Endodermal cell (in vitro differentiated cells): ENCODE results near the gene SGMS2. TPM values are rescaled to one million over a fixed set of nuclear protein-coding genes. Genes with fewer than 3 reads are reported as not detected.

ENCODE experiments used
- DNase-seq: peaks from one replicate; pipeline ENCODE4 v3.0.0-alpha.2; 2017
- H3K27ac ChIP-seq: 2 replicates; pipeline ENCODE4 v1.5.1; 2013; ENCODE audit warnings: mild to moderate bottlenecking, low read depth, low read length, moderate library complexity
- H3K27me3 ChIP-seq: 2 replicates; pipeline ENCODE4 v1.6.1; 2013; ENCODE audit warnings: mild to moderate bottlenecking, low read length, moderate library complexity; ENCODE audit not compliant: insufficient read depth, control insufficient read depth, poor library complexity, severe bottlenecking
- H3K36me3 ChIP-seq: 2 replicates; pipeline ENCODE4 v1.7.0; 2013; ENCODE audit warnings: mild to moderate bottlenecking, low read length, moderate library complexity; ENCODE audit not compliant: control insufficient read depth, insufficient read depth
- H3K4me1 ChIP-seq: one replicate; pipeline ENCODE4 v1.7.0; 2013; ENCODE audit warnings: low read length; ENCODE audit not compliant: control insufficient read depth, insufficient read depth
- H3K4me3 ChIP-seq: 2 replicates; pipeline ENCODE4 v1.5.1; 2013; ENCODE audit warnings: mild to moderate bottlenecking, low read length, moderate library complexity
- H3K9ac ChIP-seq: 2 replicates; pipeline ENCODE4 v1.6.1; 2013; ENCODE audit warnings: mild to moderate bottlenecking, low read length, moderate library complexity; ENCODE audit not compliant: poor library complexity, severe bottlenecking; ENCODE audit errors: extremely low read depth
- H3K9me3 ChIP-seq: 2 replicates; pipeline ENCODE4 v1.6.1; 2013; ENCODE audit warnings: mild to moderate bottlenecking, low read length, moderate library complexity; ENCODE audit not compliant: control insufficient read depth
- H3K27ac Mint-ChIP-seq: 2 replicates; pipeline ENCODE4 v1.8.0; 2020; ENCODE audit warnings: mixed read lengths
- H3K27me3 Mint-ChIP-seq: 2 replicates; pipeline ENCODE4 v1.8.0; 2021; ENCODE audit warnings: mild to moderate bottlenecking, mixed read lengths; ENCODE audit not compliant: insufficient read depth
- H3K36me3 Mint-ChIP-seq: 2 replicates; pipeline ENCODE4 v1.8.0; 2020; ENCODE audit warnings: low read depth, mixed read lengths
- H3K4me1 Mint-ChIP-seq: 2 replicates; pipeline ENCODE4 v1.8.0; 2020; ENCODE audit warnings: mixed read lengths
- H3K4me3 Mint-ChIP-seq: 2 replicates; pipeline ENCODE4 v1.8.0; 2020; ENCODE audit warnings: mild to moderate bottlenecking, moderate library complexity, mixed read lengths
- H3K9me3 Mint-ChIP-seq: 2 replicates; pipeline ENCODE4 v1.8.0; 2020; ENCODE audit warnings: mild to moderate bottlenecking, mixed read lengths
- WGBS, 2 experiments: methylation state at CpG; one replicate each; pipeline versions ENCODE4 v1.1.5 to v1.1.7; 2013; ENCODE audit warnings: missing lambda C conversion rate in 2 of 2, mixed read lengths in 1 of 2; ENCODE audit not compliant: insufficient coverage in 1 of 2, insufficient read length in 1 of 2; 5-methylcytosine and 5-hydroxymethylcytosine counted together
- total RNA-seq, 2 donors: library from RNA; stranded (reverse); fragmentation: NEBNext Ultra II Directional in 1 of 2; extraction: Animal tissue kit (Norgen Biotek cat#: 25700) in 1 of 2; gene quantifications; 2 replicates in 1 of 2; 3 replicates in 1 of 2; pipeline ENCODE4 v1.2.1, GENCODE V29; 2021
- TF ChIP-seq, protein P1 (sequence below): fragments of 200-600 bp; sonication (generic); conservative IDR thresholded peaks from 2 replicates; pipeline ENCODE4 v1.5.0; 2021; ENCODE audit warnings: antibody characterized with exemption, mild to moderate bottlenecking

SGMS2 gene
- total RNA-seq, 2 donors from 2014 or later: 0.11 to 0.62 TPM

GRCh38 chr4:107780665-107781064 is 44.1 kb upstream of the SGMS2 start:
- no peak for DNase-seq
- no peaks in the 10 kb centered on the region for H3K36me3 Mint-ChIP-seq
- H3K4me1 Mint-ChIP-seq: no peaks in the 10 kb centered on the region
- no peak overlapping the region for H3K27ac Mint-ChIP-seq
- no peaks in the 10 kb centered on the region for H3K27me3 Mint-ChIP-seq
- no peak overlapping the region for H3K9ac ChIP-seq
- H3K36me3 ChIP-seq: no peaks in the 10 kb centered on the region
- H3K4me3 ChIP-seq: peak overlapping the region; percentile 39
- TF ChIP-seq, protein P1, sequence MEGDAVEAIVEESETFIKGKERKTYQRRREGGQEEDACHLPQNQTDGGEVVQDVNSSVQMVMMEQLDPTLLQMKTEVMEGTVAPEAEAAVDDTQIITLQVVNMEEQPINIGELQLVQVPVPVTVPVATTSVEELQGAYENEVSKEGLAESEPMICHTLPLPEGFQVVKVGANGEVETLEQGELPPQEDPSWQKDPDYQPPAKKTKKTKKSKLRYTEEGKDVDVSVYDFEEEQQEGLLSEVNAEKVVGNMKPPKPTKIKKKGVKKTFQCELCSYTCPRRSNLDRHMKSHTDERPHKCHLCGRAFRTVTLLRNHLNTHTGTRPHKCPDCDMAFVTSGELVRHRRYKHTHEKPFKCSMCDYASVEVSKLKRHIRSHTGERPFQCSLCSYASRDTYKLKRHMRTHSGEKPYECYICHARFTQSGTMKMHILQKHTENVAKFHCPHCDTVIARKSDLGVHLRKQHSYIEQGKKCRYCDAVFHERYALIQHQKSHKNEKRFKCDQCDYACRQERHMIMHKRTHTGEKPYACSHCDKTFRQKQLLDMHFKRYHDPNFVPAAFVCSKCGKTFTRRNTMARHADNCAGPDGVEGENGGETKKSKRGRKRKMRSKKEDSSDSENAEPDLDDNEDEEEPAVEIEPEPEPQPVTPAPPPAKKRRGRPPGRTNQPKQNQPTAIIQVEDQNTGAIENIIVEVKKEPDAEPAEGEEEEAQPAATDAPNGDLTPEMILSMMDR: no peak
- WGBS, 2 experiments: 91% methylated on average over 2 of the region's 2 CpGs; no CpG with 5 or more reads in 1 of the 2 experiments
- no peaks in the 10 kb centered on the region for H3K27me3 ChIP-seq
- H3K9me3 Mint-ChIP-seq: peaks cover 37% of the 10 kb centered on the region
- H3K27ac ChIP-seq: no peak overlapping the region
- peaks cover 34% of the 10 kb centered on the region for H3K9me3 ChIP-seq
- H3K4me3 Mint-ChIP-seq: no peak overlapping the region
- no peaks in the 10 kb centered on the region for H3K4me1 ChIP-seq

DNA sequence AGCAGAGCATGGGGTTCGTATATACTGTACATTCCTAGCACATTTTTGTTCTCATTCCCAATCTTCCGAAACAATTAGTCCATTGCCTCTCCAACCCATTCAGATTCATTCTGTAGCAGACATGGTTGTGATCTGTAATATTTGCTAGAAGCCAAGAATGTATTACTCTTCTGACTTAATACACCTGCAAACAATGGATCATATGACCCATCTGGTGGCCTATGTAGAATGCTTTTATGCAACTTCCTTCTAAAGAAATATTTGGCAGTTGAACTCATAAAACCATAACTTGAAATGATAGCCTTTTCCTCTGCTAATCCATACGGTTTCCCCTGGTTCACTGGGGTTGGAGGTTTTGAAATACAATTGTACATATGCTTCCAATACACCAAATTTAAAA is 32.8 kb upstream of the SGMS2 start:
- no peak overlapping the region for H3K27ac Mint-ChIP-seq
- H3K4me1 Mint-ChIP-seq: no peaks in the 10 kb centered on the region
- 80 to 100% methylated on average over 1 to 3 of the region's 3 CpGs for WGBS, 2 experiments
- Histone ChIP-seq H3K27ac (no peak overlapping the region), H3K9ac (no peak overlapping the region), H3K4me1 (no peaks in the 10 kb centered on the region), H3K36me3 (no peaks in the 10 kb centered on the region), H3K27me3 (no peaks in the 10 kb centered on the region), H3K9me3 (peaks cover 3% of the 10 kb centered on the region), H3K4me3 (no peak overlapping the region)
- no peak overlapping the region for H3K4me3 Mint-ChIP-seq
- no peak for DNase-seq
- no peaks in the 10 kb centered on the region for H3K36me3 Mint-ChIP-seq
- peaks cover 15% of the 10 kb centered on the region for H3K9me3 Mint-ChIP-seq
- no peaks in the 10 kb centered on the region for H3K27me3 Mint-ChIP-seq
- TF ChIP-seq, protein P1: no peak

- Histone ChIP-seq H3K27ac (no peak overlapping the region), H3K9ac (no peak overlapping the region), H3K4me3 (no peak overlapping the region), H3K27me3 (no peaks in the 10 kb centered on the region), H3K4me1 (no peaks in the 10 kb centered on the region), H3K9me3 (no peaks in the 10 kb centered on the region), H3K36me3 (no peaks in the 10 kb centered on the region)
- H3K36me3 Mint-ChIP-seq: no peaks in the 10 kb centered on the region
- no peak overlapping the region for H3K27ac Mint-ChIP-seq
- WGBS, 2 experiments: 84 to 85% methylated on average over 2 of the region's 2 CpGs
- no peaks in the 10 kb centered on the region for H3K4me1 Mint-ChIP-seq
- TF ChIP-seq, protein P1: no peak
- H3K9me3 Mint-ChIP-seq: peaks cover 8% of the 10 kb centered on the region
- H3K4me3 Mint-ChIP-seq: no peak overlapping the region
- DNase-seq: no peak
- H3K27me3 Mint-ChIP-seq: no peaks in the 10 kb centered on the region
Measured at GRCh38 chr4:107792711-107793110, 32.0 kb upstream of the SGMS2 start.
